HG02798 (cell line): Measurements from ENCODE around the gene HAND1.

Experiments
- ATAC-seq: cut with Tn5 transposase; IDR thresholded peaks from one replicate; pipeline ENCODE4 v1.9.1; 2021; ENCODE audit warnings: mild to moderate bottlenecking; ENCODE audit not compliant: unreplicated experiment, poor library complexity

HAND1 gene

DNA sequence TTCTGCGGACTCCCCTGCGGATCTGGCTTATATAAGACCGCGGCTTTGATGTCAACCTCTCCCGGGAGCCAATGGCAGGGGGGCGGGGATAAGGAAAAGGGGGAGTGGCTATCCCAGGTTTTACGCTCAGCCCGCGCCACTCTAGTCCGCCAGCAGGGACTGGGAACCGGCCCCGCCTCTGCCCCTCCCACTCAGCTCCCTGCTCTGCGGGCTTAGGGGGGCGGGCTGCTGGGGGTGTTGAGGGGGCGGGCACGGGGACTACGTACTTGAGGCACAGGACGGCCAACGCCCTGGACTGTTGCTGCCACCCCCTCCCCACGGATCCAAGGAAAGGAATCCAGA lies at the start of gene HAND1:
Gene HAND1, minus strand, starts transcription at position 4 of the 342 bp plus-strand sequence. CDS start 219 bp downstream, outside the sequence.
- ATAC-seq, result no peak

- no peak for ATAC-seq
Observed at GRCh38 chr5:154526231-154527226, 48.5 kb upstream of the HAND1 start.

DNA sequence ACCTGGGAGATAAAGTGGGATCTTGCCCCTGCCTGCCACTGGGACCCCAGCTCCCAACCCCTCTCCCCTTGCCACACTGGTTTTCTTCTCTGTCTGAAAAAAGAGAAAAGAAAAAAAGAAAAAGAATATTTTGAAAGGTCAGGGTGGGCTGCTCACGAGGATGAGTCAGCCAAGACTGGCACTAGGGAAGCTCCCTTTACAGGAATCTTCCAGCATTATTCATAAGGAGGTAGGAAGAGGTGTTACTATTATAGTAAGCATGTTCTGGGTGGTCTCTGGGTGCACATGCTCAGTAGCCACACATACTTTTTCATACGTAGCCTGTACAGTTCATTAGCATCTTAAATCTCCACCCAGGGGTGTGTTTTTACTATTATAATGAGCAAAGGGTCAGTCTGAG lies 46.8 kb upstream of the HAND1 start:
- no peak for ATAC-seq

- ATAC-seq, result no peak
Observed at GRCh38 chr5:154524181-154524580, 46.2 kb upstream of the HAND1 start.

DNA sequence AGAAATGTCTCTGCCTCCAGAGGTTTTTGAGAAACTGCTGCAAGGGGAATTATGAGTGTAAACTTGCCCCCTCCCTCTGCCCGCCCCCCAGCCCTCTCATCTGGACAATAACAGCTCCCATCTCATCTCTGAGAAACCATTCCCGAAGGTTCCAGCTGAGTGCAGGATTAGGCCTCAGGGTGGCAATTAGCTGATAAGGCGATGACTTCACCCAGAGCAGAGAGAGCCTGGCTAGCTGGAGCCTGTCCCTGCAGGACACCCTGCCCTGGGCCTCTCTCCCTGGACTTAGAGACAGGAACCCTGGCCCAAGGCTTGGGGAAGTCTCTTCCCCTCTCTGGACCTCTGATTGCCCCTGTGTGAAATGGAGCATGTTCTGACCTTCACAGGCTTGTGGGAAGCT lies 45.7 kb upstream of the HAND1 start:
- no peak for ATAC-seq

- ATAC-seq, result no peak
Observed at GRCh38 chr5:154523104-154523503, 45.1 kb upstream of the HAND1 start.

- no peak for ATAC-seq
Observed at GRCh38 chr5:154522284-154522683, 44.3 kb upstream of the HAND1 start.

DNA sequence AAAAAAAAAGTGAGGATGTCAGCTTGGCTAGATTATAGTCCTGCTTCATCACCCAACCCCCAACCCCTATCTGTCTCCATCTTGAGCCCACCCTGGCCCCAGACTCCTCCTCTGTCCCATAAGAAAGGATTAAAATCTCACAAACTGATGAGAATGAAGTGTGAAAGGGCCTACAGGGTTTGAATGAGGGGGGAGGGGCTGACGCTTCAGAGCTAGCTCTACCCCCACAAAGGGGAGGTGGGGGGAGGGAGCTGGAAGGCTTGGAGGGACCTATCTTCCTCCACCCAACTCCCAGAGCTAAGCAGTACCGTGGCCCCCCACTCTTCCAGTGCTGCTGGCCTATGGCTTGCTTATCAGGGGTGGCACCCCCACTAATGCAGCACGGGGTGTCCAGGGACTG lies 43.7 kb upstream of the HAND1 start:
- ATAC-seq, result no peak

DNA sequence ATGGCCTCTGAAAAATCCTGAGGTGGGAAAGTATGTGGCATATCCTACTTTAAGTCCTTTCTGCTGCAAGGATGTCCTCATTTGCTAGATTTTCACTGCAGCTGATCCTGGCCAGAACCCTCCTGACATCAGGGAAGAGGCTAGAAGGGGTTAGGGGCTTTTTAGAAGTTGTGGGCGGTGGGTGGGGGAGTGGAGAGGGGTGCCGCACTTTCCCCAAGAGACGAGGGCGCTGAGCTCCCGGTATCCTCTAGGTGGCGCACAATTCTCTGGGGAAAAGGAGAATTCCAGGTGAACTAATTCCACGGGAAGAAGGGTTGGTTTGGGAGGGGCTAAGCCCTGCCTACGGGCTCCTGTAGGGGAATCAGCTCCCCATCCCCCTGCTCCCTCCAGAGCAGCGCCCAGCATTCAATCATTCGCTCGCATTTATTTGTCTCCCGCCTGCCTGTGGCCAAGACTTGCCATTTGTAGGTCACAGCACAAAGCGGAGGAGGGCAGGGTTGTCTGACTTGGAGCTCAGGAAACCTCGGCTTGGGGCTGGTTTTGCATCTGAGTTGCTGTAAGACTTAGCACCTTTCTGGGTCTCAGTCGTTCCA lies 42.9 kb upstream of the HAND1 start:
- ATAC-seq, result no peak

DNA sequence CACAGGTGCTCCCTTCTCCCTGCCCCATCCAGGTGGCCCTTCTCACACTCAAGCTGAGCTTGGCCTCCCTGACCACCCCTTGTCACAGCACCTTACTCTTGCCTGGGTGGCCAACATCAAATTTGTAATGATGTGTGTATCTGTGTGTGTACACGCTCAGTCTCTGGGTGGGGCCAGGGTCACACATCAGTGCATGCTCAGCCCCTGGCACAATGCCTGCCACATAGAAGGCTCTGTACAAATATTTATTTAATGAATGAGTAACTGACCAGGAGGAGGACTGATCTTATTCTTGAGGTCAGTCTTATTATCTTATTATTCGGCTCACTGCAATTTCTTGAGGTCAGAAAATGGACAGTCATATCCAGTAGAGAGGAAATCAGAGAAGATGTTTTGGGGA lies 41.3 kb upstream of the HAND1 start:
- ATAC-seq, result no peak

- no peak for ATAC-seq
Observed at GRCh38 chr5:154518438-154518867, 40.4 kb upstream of the HAND1 start.

GRCh38 chr5:154517810-154518437 lies 39.9 kb upstream of the HAND1 start:
- ATAC-seq, result no peak

DNA sequence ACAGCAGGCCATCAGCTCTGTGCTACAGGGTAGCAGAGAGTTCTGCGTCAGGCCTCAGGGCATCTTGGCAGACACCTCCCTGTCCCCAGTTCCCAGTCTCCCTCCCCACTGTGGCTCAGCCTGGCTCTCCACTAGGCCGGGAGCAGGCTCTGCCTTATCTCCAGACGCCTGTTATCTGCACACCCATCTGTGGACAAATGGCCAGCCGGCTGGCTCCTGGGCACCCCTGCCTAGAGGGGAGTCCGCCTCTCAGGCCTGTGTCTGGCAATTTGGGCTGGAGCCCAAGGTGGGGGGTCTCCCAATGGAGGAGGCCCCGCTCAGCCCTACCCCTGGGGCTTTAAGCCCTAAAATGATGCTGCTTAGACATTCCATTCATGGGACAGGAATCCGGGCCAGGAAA lies 39.2 kb upstream of the HAND1 start:
- ATAC-seq, result no peak

- no peak for ATAC-seq
Observed at GRCh38 chr5:154516475-154516874, 38.4 kb upstream of the HAND1 start.

GRCh38 chr5:154515488-154515887 lies 37.5 kb upstream of the HAND1 start:
- peak; percentile 81 for ATAC-seq

- peak; percentile 50 for ATAC-seq
Observed at GRCh38 chr5:154514331-154514730, 36.3 kb upstream of the HAND1 start.

- peak; percentile 43 for ATAC-seq
Observed at GRCh38 chr5:154513669-154514084, 35.6 kb upstream of the HAND1 start.

- no peak for ATAC-seq
Observed at GRCh38 chr5:154511984-154512383, 34.0 kb upstream of the HAND1 start.

DNA sequence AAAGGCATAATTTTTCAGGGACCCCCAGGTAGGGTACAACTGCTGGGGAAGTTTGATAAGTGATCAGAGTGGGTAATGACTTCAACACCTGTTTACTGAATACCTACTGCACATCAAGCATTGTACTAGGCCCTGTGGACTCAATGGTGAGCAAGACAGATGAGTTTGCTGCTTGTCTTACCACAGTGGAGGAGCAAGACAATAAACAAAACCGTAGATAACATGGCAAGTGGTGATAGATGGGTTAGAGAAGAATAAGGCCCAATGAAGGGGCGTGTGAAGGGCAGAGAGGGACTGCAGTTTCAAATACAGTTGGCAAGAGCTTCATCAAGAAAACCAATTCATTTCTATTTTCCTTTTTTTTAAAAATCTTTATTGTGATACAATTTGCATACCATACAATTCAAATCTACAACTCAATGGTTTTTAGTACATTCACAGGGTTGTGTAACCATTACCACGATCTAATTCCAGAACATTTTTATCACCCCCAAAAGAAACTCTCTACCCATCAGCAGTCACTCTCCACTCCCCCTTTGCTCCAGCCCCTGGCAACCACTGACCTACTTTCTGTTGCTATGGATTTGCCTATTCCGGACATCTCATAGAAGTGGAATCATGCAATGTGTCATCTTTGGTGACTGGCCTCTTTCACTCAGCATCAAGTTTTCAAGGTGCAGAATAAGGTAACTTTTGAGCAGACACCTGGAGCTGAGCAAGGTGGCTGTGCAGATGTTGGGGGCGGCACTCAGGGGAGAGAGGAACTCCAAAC lies 31.9 kb upstream of the HAND1 start:
- ATAC-seq, result no peak

GRCh38 chr5:154508114-154508513 lies 30.1 kb upstream of the HAND1 start:
- ATAC-seq, result no peak

DNA sequence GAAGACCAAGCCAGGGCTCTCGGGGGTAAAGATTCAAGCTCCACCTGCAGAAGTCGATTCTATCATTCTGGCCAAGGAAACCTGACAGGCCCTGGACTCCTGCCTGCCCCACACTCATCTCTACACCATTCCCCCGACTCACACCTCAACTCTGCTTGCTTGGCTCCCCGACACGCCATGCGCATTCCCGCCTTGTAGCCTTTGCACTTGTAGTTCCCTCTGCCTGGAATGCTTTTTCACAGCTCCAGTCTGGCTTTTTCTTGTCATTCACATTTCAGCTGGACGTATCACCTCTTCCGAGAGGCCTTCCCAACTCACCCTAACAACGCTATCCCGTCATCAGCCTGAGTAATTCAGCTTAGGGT lies 28.7 kb upstream of the HAND1 start:
- ATAC-seq, result no peak
